Measurements from ENCODE around the gene KCNQ1OT1.
A peak's percentile ranks its signal among the peaks of the same experiment; 100 is the strongest.

KCNQ1OT1 gene

GRCh38 chr11:2703363-2704141 lies 3.8 kb upstream of the KCNQ1OT1 start:
- no peak for TF ChIP-seq CTCF (IDR thresholded peaks at IDR 0.05; ENCODE audit: control extremely low read depth, extremely low read depth, low read depth, missing control alignments)
- DNase-seq (ENCODE audit: extremely low spot score) = no peak
- CTCF ChIA-PET = interaction anchor here (1.0 to 1.8 kb wide), 2 partner anchors 15 to 27 kb away, joined by 3 read pairs; no protein-coding TSS in a partner anchor
- POLR2A ChIA-PET = interaction anchor here (0.6 kb wide), 1 partner anchor 169 kb away, joined by 6 read pairs; no protein-coding TSS in a partner anchor

- no peak for TF ChIP-seq CTCF (IDR thresholded peaks at IDR 0.05; ENCODE audit: control extremely low read depth, extremely low read depth, low read depth, missing control alignments)
- ChIA-PET CTCF (interaction anchor here (1.0 to 1.8 kb wide), 3 partner anchors 12 to 26 kb away, joined by 3 read pairs; no protein-coding TSS in a partner anchor), POLR2A (interaction anchor here (0.6 kb wide), 1 partner anchor 170 kb away, joined by 6 read pairs; no protein-coding TSS in a partner anchor)
- no peak for DNase-seq (ENCODE audit: extremely low spot score)
These were observed 3.1 kb upstream of the KCNQ1OT1 start for GRCh38 chr11:2702771-2703362.

GRCh38 chr11:2701898-2702434 lies 2.2 kb upstream of the KCNQ1OT1 start:
- ChIA-PET CTCF (interaction anchor here (1.3 to 1.8 kb wide), 2 partner anchors 13 kb away, joined by 3 read pairs; no protein-coding TSS in a partner anchor), POLR2A (no interaction called here)
- DNase-seq (ENCODE audit: extremely low spot score) = no peak
- no peak for TF ChIP-seq CTCF (IDR thresholded peaks at IDR 0.05; ENCODE audit: control extremely low read depth, extremely low read depth, low read depth, missing control alignments)

- TF ChIP-seq CTCF (IDR thresholded peaks at IDR 0.05; ENCODE audit: control extremely low read depth, extremely low read depth, low read depth, missing control alignments) = no peak
- no peak for DNase-seq (ENCODE audit: extremely low spot score)
- ChIA-PET POLR2A (no interaction called here), CTCF (interaction anchor here (1.3 kb wide), 1 partner anchor 13 kb away, joined by 3 read pairs; no protein-coding TSS in a partner anchor)
These were observed 1.4 kb upstream of the KCNQ1OT1 start for GRCh38 chr11:2701230-2701629.

- TF ChIP-seq CTCF (IDR thresholded peaks at IDR 0.05; ENCODE audit: control extremely low read depth, extremely low read depth, low read depth, missing control alignments) = no peak
- ChIA-PET CTCF (no interaction called here), POLR2A (interaction anchor here (0.5 to 1.0 kb wide), 9 partner anchors 10 to 1357 kb away, joined by 3 to 10 read pairs (median 4); no protein-coding TSS in a partner anchor)
- DNase-seq (ENCODE audit: extremely low spot score) = peak; percentile 62
These were observed 819 bp upstream of the KCNQ1OT1 start for GRCh38 chr11:2700415-2701211.

GRCh38 chr11:2699185-2699530 lies 636 bp downstream of the KCNQ1OT1 start:
- CTCF ChIA-PET = no interaction called here
- DNase-seq (ENCODE audit: extremely low spot score) = no peak
- TF ChIP-seq CTCF (IDR thresholded peaks at IDR 0.05; ENCODE audit: control extremely low read depth, extremely low read depth, low read depth, missing control alignments) = no peak
- POLR2A ChIA-PET = interaction anchor here (1.0 kb wide), 1 partner anchor 9 kb away, joined by 10 read pairs; no protein-coding TSS in a partner anchor
